ENCODE results near the gene TCTN1.
A peak's percentile ranks its signal among the peaks of the same experiment; 100 is the strongest.

TCTN1 gene

GRCh38 chr12:110668480-110669192 is 54.7 kb downstream of the TCTN1 start:
- no peak overlapping the region for H3K4me3 ChIP-seq (ENCODE audit: low read length)

DNA sequence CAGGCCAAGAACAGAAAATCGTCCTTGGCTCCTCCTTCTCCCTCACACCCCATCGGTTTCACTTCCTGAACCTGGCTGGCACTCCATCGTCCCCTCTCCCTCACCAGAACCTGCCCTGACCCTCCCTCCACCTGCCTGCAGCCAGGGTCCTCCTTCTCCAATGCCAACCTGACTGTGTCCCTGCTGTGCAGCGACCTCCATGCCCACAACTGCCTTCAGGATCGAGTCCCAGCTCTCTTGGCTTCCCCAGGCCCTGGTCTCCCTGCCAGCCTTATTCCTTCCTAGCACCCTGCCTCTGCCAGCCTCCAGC is 55.2 kb downstream of the TCTN1 start:
- no peak overlapping the region for H3K4me3 ChIP-seq (ENCODE audit: low read length)
- no peak for DNase-seq (ENCODE audit: low read depth, low spot score)

More at GRCh38 chr12:110668480-110669192, 54.7 kb downstream of the TCTN1 start:
- DNase-seq (ENCODE audit: low read depth, low spot score), result no peak

GRCh38 chr12:110670161-110670701 is 56.3 kb downstream of the TCTN1 start:
- no peak overlapping the region for H3K4me3 ChIP-seq (ENCODE audit: low read length)
- no peak for DNase-seq (ENCODE audit: low read depth, low spot score)

DNA sequence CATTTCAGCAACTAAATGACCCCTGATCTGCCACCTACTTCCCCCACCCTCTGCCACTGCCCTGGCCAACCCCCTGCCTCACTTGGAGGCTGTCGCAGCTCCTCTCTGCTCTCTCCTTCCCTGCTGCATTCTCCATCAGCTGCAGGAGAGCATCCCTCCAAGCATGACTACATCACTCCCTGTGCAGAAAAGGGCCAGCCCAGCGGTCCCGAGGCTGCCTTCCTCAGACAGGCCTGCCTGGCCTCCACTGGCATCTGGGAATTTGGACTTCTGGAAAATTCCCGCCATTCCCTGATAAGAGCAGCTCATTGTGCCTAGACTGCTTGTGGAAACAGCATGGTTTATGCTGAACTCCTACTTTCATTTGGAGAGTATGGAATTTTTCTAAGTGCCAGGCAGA is 62.2 kb downstream of the TCTN1 start:
- no peak overlapping the region for H3K4me3 ChIP-seq (ENCODE audit: low read length)
- DNase-seq (ENCODE audit: low read depth, low spot score), result no peak

GRCh38 chr12:110677206-110677911 is 63.4 kb downstream of the TCTN1 start:
- DNase-seq (ENCODE audit: low read depth, low spot score), result peak; percentile 46
- H3K4me3 ChIP-seq (ENCODE audit: low read length), result no peak overlapping the region

GRCh38 chr12:110677982-110678381 is 64.1 kb downstream of the TCTN1 start:
- DNase-seq (ENCODE audit: low read depth, low spot score), result no peak
- no peak overlapping the region for H3K4me3 ChIP-seq (ENCODE audit: low read length)

GRCh38 chr12:110679201-110679600 is 65.3 kb downstream of the TCTN1 start:
- no peak overlapping the region for H3K4me3 ChIP-seq (ENCODE audit: low read length)
- DNase-seq (ENCODE audit: low read depth, low spot score), result no peak

- H3K4me3 ChIP-seq (ENCODE audit: low read length), result no peak overlapping the region
- DNase-seq (ENCODE audit: low read depth, low spot score), result no peak
Measured at GRCh38 chr12:110680032-110680431, 66.1 kb downstream of the TCTN1 start.

DNA sequence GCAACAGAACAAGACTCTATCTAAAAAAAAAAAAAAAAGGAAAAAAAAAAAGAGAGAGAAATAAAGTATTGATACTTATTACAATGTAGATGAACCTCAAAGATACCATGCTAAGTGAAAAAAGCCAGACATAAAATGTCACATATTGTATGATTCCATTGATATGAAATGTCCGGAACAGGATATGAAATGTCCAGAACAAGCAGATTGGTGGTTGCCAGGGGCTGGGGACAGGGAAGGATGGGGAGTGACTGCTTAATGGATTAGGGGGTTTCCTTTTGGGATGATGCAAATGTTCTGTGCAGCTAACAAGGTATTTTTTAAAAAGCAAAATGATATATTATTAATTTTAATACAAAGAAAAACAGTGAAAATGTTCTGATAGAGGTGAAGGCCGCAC is 70.0 kb downstream of the TCTN1 start:
- no peak overlapping the region for H3K4me3 ChIP-seq (ENCODE audit: low read length)
- no peak for DNase-seq (ENCODE audit: low read depth, low spot score)

- no peak overlapping the region for H3K4me3 ChIP-seq (ENCODE audit: low read length)
- DNase-seq (ENCODE audit: low read depth, low spot score), result no peak
Measured at GRCh38 chr12:110684312-110684836, 70.4 kb downstream of the TCTN1 start.

GRCh38 chr12:110686294-110686903 is 72.5 kb downstream of the TCTN1 start:
- DNase-seq (ENCODE audit: low read depth, low spot score), result no peak

DNA sequence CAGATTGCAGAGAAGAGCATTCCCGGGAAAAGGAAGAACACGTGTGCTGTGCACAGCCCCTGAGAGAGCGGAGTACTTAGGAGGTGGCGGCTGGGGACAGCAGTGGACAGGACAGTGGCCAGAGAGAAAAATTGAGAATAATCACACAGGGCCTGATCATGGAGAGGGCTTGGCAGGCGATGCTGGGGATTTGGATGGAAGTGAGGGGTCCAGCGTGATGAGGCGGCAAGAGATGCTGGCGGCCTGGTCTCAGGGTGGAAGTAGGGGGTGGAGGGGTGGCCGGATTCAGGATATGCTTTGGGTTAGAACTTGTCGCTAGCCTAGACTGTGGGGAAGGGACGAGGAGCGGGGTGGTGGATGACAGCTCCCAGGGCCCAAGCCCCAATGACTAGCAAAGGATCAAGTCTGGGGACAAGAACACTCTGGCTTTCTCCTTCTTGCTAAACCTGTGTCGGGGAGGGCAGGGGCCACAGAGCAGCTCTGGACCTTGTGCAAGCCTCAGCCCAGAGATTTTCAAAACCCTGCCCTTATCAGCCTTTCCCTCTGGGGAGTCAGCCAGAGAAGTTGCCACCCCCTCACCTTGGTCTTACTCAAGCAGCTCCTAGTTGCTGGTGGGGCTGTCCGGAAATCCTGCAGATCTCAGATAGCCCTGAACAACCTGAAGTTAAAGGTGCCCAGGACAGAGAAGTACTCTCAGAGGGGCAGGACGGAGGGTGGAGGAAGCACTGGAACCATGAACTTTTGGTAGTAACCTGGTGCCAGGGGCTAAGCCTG is 73.7 kb downstream of the TCTN1 start:
- H3K4me3 ChIP-seq (ENCODE audit: low read length), result no peak overlapping the region
- no peak for DNase-seq (ENCODE audit: low read depth, low spot score)

More at GRCh38 chr12:110686294-110686903, 72.5 kb downstream of the TCTN1 start:
- no peak overlapping the region for H3K4me3 ChIP-seq (ENCODE audit: low read length)

DNA sequence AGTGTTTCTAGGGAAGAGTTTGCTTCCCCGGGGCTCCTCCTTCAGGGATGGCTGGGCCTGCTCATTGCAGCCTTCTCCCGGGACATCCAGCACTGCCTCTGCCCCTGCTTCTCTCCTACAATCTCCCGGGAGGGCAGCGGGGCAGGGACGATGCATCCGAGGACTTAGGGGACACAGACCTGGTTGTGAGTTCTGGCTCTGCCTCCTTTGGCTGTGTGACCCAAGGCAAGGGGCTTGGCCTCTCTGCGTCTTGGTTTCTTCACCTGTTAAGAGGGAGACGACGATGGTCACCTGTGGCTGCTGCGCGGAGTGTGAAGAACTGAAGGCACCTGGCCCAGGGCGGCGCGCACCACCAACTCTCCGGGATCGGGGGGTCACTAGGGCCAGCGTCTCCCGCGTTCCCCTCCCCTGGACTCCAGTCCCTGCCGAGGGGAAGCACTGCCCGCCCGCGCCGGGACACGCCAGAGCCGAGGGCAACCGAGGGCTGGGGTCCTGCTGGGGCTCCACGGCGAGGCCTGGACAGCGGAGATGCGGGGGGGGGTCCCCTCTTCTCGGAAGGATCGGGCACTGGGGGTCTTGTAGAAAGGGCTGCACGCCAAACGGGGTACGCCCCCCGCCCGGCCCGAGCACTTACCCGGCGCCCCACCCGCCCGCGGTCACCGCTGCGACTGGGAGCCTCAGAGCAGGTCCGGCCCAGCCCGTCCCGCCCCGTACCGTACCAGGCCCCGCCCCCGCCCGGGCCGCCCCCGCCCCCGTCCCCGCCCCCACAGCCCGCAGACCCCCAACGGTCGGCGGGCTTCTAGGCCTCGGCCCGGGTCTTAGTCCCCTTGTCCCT is 74.7 kb downstream of the TCTN1 start, which contains the start of gene HVCN1:
Gene HVCN1, minus strand, starts transcription at position 670 of the 835 bp plus-strand sequence. CDS start 5,870 bp downstream, outside the sequence.
- peak within 1 kb of the TSS; percentile 61 for H3K4me3 ChIP-seq (ENCODE audit: low read length)
- DNase-seq (ENCODE audit: low read depth, low spot score), result no peak

DNA sequence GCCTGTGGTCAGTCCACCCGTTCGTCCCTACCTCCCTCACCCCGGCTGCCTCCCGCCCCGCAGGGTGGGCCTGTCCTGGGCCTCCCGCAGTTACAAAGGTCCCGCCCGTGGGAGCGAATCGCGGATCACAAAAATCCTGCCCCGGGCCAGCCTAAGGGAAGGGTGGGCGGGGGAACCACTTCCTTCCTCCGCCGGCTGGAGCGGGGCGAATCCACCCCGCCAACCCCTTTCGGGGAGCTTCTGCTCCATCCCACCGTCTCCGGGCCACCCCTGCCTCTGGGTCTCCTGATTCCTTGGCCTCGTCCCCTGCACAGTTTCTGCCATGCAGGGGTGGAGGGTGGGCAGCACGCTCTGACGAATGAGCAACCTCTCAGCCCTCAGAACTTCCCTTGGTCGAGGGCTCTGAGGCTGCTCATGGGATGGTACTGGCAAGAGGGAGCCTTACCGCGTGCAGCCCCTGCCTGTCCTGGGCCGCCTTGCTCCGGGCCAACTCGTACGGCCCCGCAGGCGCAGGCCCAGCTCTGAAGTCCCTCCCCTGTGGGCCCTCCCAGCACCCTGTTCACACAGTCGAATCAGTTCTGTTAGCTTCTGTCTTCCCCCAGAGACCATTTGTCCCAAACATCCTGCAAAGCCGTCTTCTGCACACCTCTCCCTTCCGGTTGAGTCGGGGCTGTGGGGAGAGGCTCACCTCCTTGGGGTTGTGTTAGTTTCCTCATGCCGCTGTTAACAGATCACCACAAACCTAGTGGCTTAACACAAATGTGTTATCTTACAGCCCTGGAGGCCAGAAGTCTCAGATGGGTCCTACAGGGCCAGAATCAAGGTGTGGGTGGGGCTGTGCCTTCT is 75.6 kb downstream of the TCTN1 start:
- DNase-seq (ENCODE audit: low read depth, low spot score), result peak; percentile 80
- peak overlapping the region; percentile 61 for H3K4me3 ChIP-seq (ENCODE audit: low read length)

DNA sequence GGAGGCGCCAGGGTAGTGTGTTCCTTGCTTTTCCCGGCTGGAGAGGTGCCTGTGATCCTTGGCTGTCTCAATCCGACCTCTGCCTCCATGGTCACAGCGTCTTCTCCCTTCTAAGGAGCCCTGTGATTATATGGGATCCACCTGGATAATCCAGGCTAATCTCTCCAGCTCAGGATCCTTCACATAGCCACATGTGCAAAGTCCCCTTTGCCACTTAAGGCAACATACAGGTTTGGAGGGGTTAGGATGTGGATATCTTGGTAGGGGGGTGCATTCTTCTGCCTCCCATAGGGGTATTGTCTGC is 76.2 kb downstream of the TCTN1 start:
- DNase-seq (ENCODE audit: low read depth, low spot score), result no peak
- H3K4me3 ChIP-seq (ENCODE audit: low read length), result peak overlapping the region; percentile 61

DNA sequence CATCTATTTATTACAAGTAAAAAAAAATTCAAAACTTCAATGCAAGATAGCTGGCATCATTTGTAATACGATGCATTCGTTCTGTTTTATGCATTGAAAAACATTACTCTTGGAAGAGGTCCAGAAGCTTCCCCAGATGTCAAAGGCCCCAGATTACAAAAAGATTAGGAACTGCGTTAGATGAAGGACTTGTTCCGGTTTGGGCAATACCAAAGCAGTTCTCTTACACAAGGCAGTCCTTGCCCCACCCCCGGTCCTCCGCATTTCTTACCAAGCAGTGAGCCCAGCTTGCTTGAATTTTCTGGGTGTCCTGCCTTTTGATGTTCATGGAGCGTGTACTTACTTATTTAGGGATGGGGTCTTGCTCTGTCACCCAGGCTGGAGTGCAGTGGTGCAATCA is 79.8 kb downstream of the TCTN1 start:
- DNase-seq (ENCODE audit: low read depth, low spot score), result no peak
- no peak overlapping the region for H3K4me3 ChIP-seq (ENCODE audit: low read length)

GRCh38 chr12:110694330-110694901 is 80.5 kb downstream of the TCTN1 start:
- H3K4me3 ChIP-seq (ENCODE audit: low read length), result no peak overlapping the region
- no peak for DNase-seq (ENCODE audit: low read depth, low spot score)
